Keratinocyte (primary cell): ENCODE results near the gene NQO2.

ENCODE experiments used
- EZH2 ChIP-seq: IDR thresholded peaks from one replicate; pipeline ENCODE4 v1.6.1; 2012; ENCODE audit warnings: inconsistent platforms, mild to moderate bottlenecking, low read length, moderate library complexity
- TF ChIP-seq, protein P1 (sequence below), 3 experiments: IDR thresholded peaks in 1 of 3; conservative IDR thresholded peaks in 1 of 3; optimal IDR thresholded peaks in 1 of 3; 2 replicates in 2 of 3; 3 replicates in 1 of 3; pipeline versions ENCODE3 to v1.5.1; 2011; ENCODE audit warnings: low read length in 3 of 3, mild to moderate bottlenecking in 3 of 3, moderate library complexity in 2 of 3, control low read depth in 1 of 3, inconsistent platforms in 1 of 3; ENCODE audit not compliant: insufficient read depth in 2 of 3; ENCODE audit errors: extremely low read depth in 1 of 3

DNA sequence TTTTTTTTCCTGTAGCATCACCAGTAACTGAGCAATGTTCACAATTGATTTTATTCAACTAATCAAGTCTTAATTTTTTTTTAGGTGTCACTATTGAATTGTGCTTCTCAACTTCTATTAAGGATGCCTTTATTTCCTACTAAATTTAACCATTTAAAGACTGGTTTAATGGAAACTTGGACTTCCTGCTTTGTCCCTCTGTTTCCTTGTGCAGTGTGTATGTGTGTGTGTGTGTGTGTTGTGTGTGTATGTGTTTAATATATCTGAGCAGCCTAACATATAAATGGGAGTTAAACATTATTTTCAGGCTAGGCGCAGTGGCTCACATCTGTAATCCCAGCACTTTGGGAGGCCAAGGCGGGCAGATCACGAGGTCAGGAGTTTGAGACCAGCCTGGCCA lies 30.1 kb upstream of the NQO2 start:
- TF ChIP-seq, protein P1, sequence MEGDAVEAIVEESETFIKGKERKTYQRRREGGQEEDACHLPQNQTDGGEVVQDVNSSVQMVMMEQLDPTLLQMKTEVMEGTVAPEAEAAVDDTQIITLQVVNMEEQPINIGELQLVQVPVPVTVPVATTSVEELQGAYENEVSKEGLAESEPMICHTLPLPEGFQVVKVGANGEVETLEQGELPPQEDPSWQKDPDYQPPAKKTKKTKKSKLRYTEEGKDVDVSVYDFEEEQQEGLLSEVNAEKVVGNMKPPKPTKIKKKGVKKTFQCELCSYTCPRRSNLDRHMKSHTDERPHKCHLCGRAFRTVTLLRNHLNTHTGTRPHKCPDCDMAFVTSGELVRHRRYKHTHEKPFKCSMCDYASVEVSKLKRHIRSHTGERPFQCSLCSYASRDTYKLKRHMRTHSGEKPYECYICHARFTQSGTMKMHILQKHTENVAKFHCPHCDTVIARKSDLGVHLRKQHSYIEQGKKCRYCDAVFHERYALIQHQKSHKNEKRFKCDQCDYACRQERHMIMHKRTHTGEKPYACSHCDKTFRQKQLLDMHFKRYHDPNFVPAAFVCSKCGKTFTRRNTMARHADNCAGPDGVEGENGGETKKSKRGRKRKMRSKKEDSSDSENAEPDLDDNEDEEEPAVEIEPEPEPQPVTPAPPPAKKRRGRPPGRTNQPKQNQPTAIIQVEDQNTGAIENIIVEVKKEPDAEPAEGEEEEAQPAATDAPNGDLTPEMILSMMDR (optimal IDR thresholded peaks at IDR 0.05 in 1 of 3, IDR thresholded peaks at IDR 0.05 in 1 of 3, conservative IDR thresholded peaks at IDR 0.05 in 1 of 3; ENCODE audit: extremely low read depth in 1 of 3, insufficient read depth in 2 of 3, low read length in 3 of 3): no peak
- no peak for TF ChIP-seq EZH2
